HEK293T (cell line): ENCODE results near the gene EPB41L2.

Source experiments
- BHLHE40 ChIP-seq: fragments of 450-650 bp; IDR thresholded peaks from 2 replicates; pipeline ENCODE4 v1.6.1; 2016; ENCODE audit warnings: mild to moderate bottlenecking, moderate library complexity, borderline replicate concordance
- NFRKB ChIP-seq: fragments of 450-650 bp; IDR thresholded peaks from 2 replicates; pipeline ENCODE4 v1.6.1; 2016; ENCODE audit warnings: mild to moderate bottlenecking, moderate library complexity

DNA sequence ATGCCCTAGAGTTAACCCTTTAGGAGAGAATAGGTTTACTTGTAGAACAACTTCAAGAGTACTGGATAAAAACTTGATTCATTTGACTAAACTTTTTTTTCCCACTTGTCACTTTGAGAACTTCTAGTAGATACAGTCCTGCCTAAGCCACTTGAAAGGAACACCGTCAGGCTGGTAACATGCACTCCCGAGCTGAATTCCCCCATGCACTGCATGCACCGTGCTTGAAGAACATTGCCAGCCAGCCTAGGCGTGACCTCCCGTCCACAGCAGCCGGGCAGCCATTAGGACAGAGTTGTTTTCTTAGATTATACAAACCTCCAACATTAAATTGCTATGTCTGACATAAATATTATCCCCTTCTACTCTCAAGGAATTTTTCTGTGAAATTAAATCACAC, 183.2 kb downstream of the EPB41L2 start:
- no peak for TF ChIP-seq NFRKB
- TF ChIP-seq BHLHE40 = no peak
